ENCODE measurements around the gene CCDC92B.
"Not testable (repeated sequence)": the region's sequence is repeated elsewhere in the genome, so short reads cannot be mapped to it uniquely, and the experiment has no call there.

Gene CCDC92B

DNA sequence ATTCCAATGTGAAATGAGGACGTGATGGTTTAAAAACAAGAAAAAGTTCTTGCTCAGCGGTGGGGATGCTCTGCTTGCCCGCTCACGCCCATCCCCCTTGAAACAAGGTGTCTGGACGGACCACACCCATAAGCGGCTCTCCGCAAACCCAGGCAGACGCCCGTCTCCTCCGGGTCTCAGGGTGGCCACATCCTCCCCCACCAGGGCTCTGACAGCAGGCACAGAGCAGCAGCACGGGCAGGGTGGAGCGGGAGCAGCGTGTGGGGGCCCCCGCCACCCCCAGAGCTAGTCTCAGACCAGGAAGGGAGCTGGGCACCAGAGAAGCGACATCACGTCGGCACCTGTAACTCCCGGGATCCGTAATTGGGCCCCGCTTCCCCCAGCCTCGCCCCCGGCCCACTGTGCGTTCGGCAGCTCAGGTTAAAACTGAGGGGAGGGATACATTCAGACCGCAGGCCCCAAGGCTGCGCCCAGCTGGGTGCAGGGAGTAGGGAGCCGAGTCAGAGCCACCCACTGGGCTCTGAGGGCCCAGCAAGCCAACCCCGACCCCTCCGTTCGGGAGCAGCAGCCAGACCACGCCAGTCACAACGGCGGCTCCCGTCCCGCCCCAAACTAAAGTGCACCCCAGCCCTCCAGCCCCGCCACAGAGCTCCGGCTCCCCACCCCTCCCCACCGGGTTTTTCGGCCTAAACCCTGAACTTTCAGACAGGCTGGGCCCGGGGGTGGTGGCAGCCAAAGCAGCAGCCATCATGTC, 59.9 kb downstream of the CCDC92B start:
- peak; percentile 11 for DNase-seq (ENCODE audit: low spot score)

GRCh38 chr17:2688351-2689342, 60.8 kb downstream of the CCDC92B start:
- DNase-seq (ENCODE audit: low spot score) = peak; percentile 11

- DNase-seq (ENCODE audit: low spot score) = no peak
These were observed 62.4 kb downstream of the CCDC92B start for GRCh38 chr17:2687074-2687418.

DNA sequence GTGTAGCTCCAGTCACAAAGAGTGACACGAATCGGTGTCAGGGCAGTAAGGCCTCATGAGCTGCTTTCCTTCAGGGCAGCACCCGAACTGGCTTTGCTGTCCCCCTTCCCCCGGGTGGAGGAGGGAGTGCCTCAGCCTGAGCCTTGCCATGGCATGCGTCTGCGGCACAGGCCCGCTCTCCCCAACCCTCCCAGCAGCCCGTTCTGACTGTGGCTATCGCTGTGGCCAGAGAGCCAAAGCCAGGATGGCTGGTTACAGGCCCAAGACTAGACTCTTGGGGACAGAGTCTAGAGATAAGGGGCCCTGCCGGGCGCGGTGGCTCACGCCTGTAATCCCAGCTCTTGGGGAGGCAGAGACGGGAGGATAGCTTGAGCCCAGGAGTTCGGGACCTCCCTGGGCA, 63.8 kb downstream of the CCDC92B start:
- no peak for DNase-seq (ENCODE audit: low spot score)

DNA sequence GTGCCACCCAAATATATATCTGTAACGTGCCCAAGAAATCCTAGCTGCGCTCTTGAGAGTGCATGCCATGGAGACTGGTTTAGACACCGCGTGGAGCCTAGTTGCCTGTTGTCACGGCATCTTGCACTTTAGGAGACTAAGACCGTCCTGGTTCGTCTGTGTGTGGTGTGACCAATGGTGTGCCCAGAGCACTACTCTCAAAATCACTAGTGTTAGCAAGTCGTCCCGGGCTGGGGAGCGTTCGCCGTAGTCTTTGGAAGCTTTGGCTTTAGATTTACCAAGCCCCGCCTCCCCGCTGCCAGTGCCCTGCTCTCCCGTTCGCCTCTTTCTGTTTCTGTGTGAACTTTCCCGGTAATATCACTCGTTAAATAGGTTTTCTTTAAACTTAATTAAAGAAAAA, 64.9 kb downstream of the CCDC92B start:
- no peak for DNase-seq (ENCODE audit: low spot score)

- DNase-seq (ENCODE audit: low spot score) = no peak
These were observed 65.5 kb downstream of the CCDC92B start for GRCh38 chr17:2683912-2684311.

GRCh38 chr17:2682176-2682938, 67.1 kb downstream of the CCDC92B start:
- DNase-seq (ENCODE audit: low spot score) = no peak

GRCh38 chr17:2681650-2682049, 67.8 kb downstream of the CCDC92B start:
- DNase-seq (ENCODE audit: low spot score) = no peak

- no peak for DNase-seq (ENCODE audit: low spot score)
These were observed 68.5 kb downstream of the CCDC92B start for GRCh38 chr17:2680961-2681360.

DNA sequence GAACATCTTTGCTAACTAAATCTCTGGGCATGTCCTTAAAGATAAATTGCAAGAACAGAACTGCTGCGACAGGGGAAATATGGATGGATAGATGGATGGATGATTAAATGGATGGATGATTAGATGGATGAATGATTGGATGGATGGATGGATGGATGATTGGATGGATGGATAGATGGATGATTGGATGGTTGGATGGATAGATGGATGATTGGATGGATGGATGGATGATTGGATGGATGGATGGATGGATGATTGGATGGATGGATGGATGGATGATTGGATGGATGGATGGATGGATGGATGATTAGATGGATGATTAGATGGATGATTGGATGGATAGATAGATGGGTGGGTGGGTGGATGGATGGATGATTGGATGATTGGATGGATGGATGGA, 70.2 kb downstream of the CCDC92B start:
- not testable (repeated sequence) for DNase-seq (ENCODE audit: low spot score)
